ENCODE measurements around the gene PRUNE2.

- TF ChIP-seq CTCF (IDR thresholded peaks at IDR 0.05), result no peak
- no peak for TF ChIP-seq POLR2A (IDR thresholded peaks at IDR 0.05)
Measured at GRCh38 chr9:76738402-76738801, 167.5 kb downstream of the PRUNE2 start.

All from lower leg skin (tissue), 3 donors.